T-cell (primary cell): ENCODE measurements around the gene PRKCD. TPM values are rescaled to one million over a fixed set of nuclear protein-coding genes. Genes with fewer than 3 reads are reported as not detected.
A peak's percentile ranks its signal among the peaks of the same experiment; 100 is the strongest.

Source experiments
- ATAC-seq, 4 experiments: fragments of 200-7000 bp in 3 of 4; fragments of 150-1000 bp in 1 of 4; cut with Tn5 transposase; replicated peaks in 1 of 4; 1 replicate in 3 of 4; 2 replicates in 1 of 4; pipeline ENCODE4 v1.10.0; 2021; ENCODE audit warnings: moderate library complexity in 3 of 4, mild to moderate bottlenecking in 2 of 4, moderate number of reproducible peaks in 1 of 4
- CTCF ChIA-PET, 2 donors: fragments of 300-600 bp; sonication (Branson Sonifier 250); formaldehyde crosslinking; loops; one replicate each; lab custom pipeline; 2022; ENCODE audit warnings: antibody characterized with exemption in 2 of 2; lab: Charles Lee
- POLR2A ChIA-PET, 2 donors: fragments of 300-600 bp; sonication (Branson Sonifier 250); formaldehyde crosslinking; loops; one replicate each; lab custom pipeline; 2022; ENCODE audit warnings: antibody characterized with exemption in 2 of 2; lab: Charles Lee
- DNase-seq, 35 experiments: peaks; one replicate each; pipeline versions ENCODE4 v3.0.0 to v3.0.0-alpha.2; 2013 to 2023
- H3K27ac ChIP-seq: one replicate; pipeline ENCODE4 v1.5.1; 2013; ENCODE audit warnings: low read length
- H3K27me3 ChIP-seq, 2 experiments: replicated peaks in 1 of 2; 1 replicate in 1 of 2; 2 replicates in 1 of 2; pipeline versions ENCODE4 v1.6.1 to v1.7.0; 2013; ENCODE audit warnings: low read length in 1 of 2, mixed read lengths in 1 of 2; ENCODE audit not compliant: control insufficient read depth in 2 of 2, insufficient read depth in 2 of 2; ENCODE audit errors: extremely low read depth in 1 of 2
- H3K36me3 ChIP-seq, 2 donors: 1 replicate in 1 of 2; 2 replicates in 1 of 2; pipeline versions ENCODE4 v1.6.1 to v1.7.0; 2013; ENCODE audit warnings: low read length in 1 of 2; ENCODE audit not compliant: control insufficient read depth in 2 of 2, insufficient read depth in 1 of 2; ENCODE audit errors: extremely low read depth in 1 of 2
- H3K4me1 ChIP-seq, 2 experiments: 1 replicate in 1 of 2; 2 replicates in 1 of 2; pipeline versions ENCODE4 v1.6.1 to v1.7.0; 2013; ENCODE audit warnings: low read length in 2 of 2, mixed read lengths in 1 of 2; ENCODE audit not compliant: insufficient read depth in 2 of 2, control insufficient read depth in 1 of 2; ENCODE audit errors: extremely low read depth in 1 of 2
- H3K4me3 ChIP-seq, 2 donors: 1 replicate in 1 of 2; 2 replicates in 1 of 2; pipeline versions ENCODE4 v1.5.1 to v1.7.0; 2013; ENCODE audit warnings: mild to moderate bottlenecking in 2 of 2, low read length in 1 of 2, moderate library complexity in 1 of 2; ENCODE audit not compliant: control insufficient read depth in 1 of 2; ENCODE audit errors: extremely low read depth in 1 of 2
- H3K9me3 ChIP-seq: 2 replicates; pipeline ENCODE4 v1.7.0; 2013
- H3K27ac Mint-ChIP-seq, 2 donors: one replicate each; pipeline ENCODE4 v1.8.0; 2020 to 2021; ENCODE audit warnings: mild to moderate bottlenecking in 2 of 2, mixed read lengths in 2 of 2
- H3K27me3 Mint-ChIP-seq, 2 donors: one replicate each; pipeline ENCODE4 v1.8.0; 2021 to 2022; ENCODE audit warnings: mixed read lengths in 2 of 2
- H3K36me3 Mint-ChIP-seq: one replicate; pipeline ENCODE4 v1.8.0; 2021; ENCODE audit warnings: mixed read lengths
- H3K4me1 Mint-ChIP-seq, 3 donors: one replicate each; pipeline ENCODE4 v1.8.0; 2020 to 2022; ENCODE audit warnings: mixed read lengths in 3 of 3, mild to moderate bottlenecking in 1 of 3
- H3K4me3 Mint-ChIP-seq, 3 donors: one replicate each; pipeline ENCODE4 v1.8.0; 2020 to 2022; ENCODE audit warnings: mild to moderate bottlenecking in 3 of 3, mixed read lengths in 3 of 3, moderate library complexity in 3 of 3
- H3K9me3 Mint-ChIP-seq, 3 donors: one replicate each; pipeline ENCODE4 v1.8.0; 2020 to 2022; ENCODE audit warnings: mixed read lengths in 3 of 3
- WGBS: methylation state at CpG from one replicate; pipeline ENCODE4 v1.1.5; 2013; ENCODE audit warnings: missing lambda C conversion rate; ENCODE audit not compliant: insufficient coverage; 5-methylcytosine and 5-hydroxymethylcytosine counted together
- total RNA-seq, 35 experiments: library from RNA in 6 of 35; stranded (reverse) in 6 of 35; fragments of 120-200 nt in 1 of 35; gene quantifications; one replicate each; pipeline versions ENCODE4 v1.2.1 to v1.2.4 and lab custom pipeline; 2013 to 2026

Gene PRKCD
- total RNA-seq, 5 donors from 2014 or later (not counting 1 experiment from before 2014, with no cell fraction given): 15.3 to 23.3 (median 19.2) TPM

DNA sequence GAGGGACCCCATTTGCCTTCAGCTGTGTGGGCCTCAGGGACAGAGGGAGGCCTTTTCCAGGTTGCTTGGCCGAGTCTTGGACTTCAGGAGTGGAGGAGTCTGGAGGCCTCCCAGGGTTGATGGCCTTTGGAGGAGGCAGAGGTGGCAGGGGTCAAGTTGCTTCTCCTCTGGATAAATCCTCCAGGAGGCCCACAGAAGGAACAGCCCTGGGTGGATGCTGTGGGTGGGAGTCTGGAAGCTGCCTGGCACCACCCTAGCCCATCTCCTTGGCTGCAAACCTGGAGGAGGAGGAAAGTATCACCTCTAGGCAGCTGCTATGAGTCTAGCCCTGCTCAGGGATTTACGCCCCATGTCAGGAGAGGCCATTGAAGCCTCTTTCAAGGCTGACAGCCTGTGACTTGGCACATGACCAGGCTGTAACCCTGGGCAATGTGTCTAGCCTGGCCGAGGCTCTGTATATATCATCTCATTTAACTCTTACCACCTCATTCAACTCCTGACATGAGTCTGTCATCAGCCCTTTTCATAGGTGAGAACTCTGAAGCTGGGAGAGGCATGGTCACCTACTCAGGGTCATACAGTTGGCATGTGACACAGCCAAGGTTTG, 2.9 kb upstream of the PRKCD start:
- Histone ChIP-seq H3K27me3 (peaks cover 0 to 54% of the 10 kb centered on the region in 2 experiments), H3K36me3 (no peaks in the 10 kb centered on the region), H3K27ac (no peak overlapping the region), H3K4me3 (no peak overlapping the region), H3K4me1 (peaks cover 11 to 31% of the 10 kb centered on the region in 2 experiments), H3K9me3 (no peaks in the 10 kb centered on the region)
- POLR2A ChIA-PET: interaction anchor here in 1 of 2 donors (1.1 kb wide), 1 partner anchor 37 kb away, joined by 3 read pairs; no protein-coding TSS in a partner anchor
- Mint-ChIP-seq H3K36me3 (no peaks in the 10 kb centered on the region), H3K4me1 (peaks cover 18 to 20% (median 18%) of the 10 kb centered on the region in 3 donors), H3K4me3 (no peak overlapping the region), H3K9me3 (no peaks in the 10 kb centered on the region), H3K27ac (no peak overlapping the region), H3K27me3 (peaks cover 19 to 38% of the 10 kb centered on the region in 2 donors)
- CTCF ChIA-PET: interaction anchor here in 1 of 2 donors (0.8 kb wide), 1 partner anchor 44 kb away, joined by 3 read pairs; no protein-coding TSS in a partner anchor
- DNase-seq (no peak), ATAC-seq (no peak)
- 100% methylated on average over 1 of the region's 3 CpGs for WGBS

GRCh38 chr3:53158765-53159155, 2.2 kb upstream of the PRKCD start:
- POLR2A ChIA-PET: interaction anchor here in 1 of 2 donors (1.1 kb wide), 1 partner anchor 36 kb away, joined by 3 read pairs; no protein-coding TSS in a partner anchor
- H3K27ac Mint-ChIP-seq: no peak overlapping the region

GRCh38 chr3:53159156-53160060, 1.6 kb upstream of the PRKCD start:
- Histone ChIP-seq H3K4me1 (peaks cover 11 to 38% of the 10 kb centered on the region in 2 experiments), H3K27ac (no peak overlapping the region), H3K9me3 (no peaks in the 10 kb centered on the region), H3K4me3 (no peak overlapping the region), H3K36me3 (no peaks in the 10 kb centered on the region), H3K27me3 (peaks cover 0 to 41% of the 10 kb centered on the region in 2 experiments)
- no peak for DNase-seq
- Mint-ChIP-seq H3K4me1 (peaks cover 22 to 27% (median 23%) of the 10 kb centered on the region in 3 donors), H3K27ac (peak overlapping the region in 1 of 2 donors; percentile 75), H3K27me3 (peaks cover 12 to 28% of the 10 kb centered on the region in 2 donors), H3K9me3 (no peaks in the 10 kb centered on the region), H3K4me3 (peak overlapping the region; percentile 80 to 84 (median 82)), H3K36me3 (no peaks in the 10 kb centered on the region)
- 94% methylated on average over 4 of the region's 9 CpGs for WGBS
- no peak for ATAC-seq
- CTCF ChIA-PET: no interaction called here
- POLR2A ChIA-PET: interaction anchor here in 1 of 2 donors (0.7 to 1.1 kb wide), 2 partner anchors 10 to 36 kb away, joined by 3 to 13 read pairs; no protein-coding TSS in a partner anchor

More at GRCh38 chr3:53158765-53159155, 2.2 kb upstream of the PRKCD start:
- H3K27me3 Mint-ChIP-seq: peaks cover 13 to 31% of the 10 kb centered on the region in 2 donors
- no peak overlapping the region for H3K27ac ChIP-seq
- H3K4me1 Mint-ChIP-seq: peaks cover 22 to 27% (median 23%) of the 10 kb centered on the region in 3 donors
- peaks cover 0 to 48% of the 10 kb centered on the region in 2 experiments for H3K27me3 ChIP-seq
- H3K4me3 ChIP-seq: no peak overlapping the region
- DNase-seq: no peak
- H3K4me3 Mint-ChIP-seq: no peak overlapping the region
- peaks cover 11 to 38% of the 10 kb centered on the region in 2 experiments for H3K4me1 ChIP-seq
- WGBS: no CpG with 5 or more reads among the region's 2 CpGs
- no peaks in the 10 kb centered on the region for H3K36me3 ChIP-seq
- no peak for ATAC-seq
- no peaks in the 10 kb centered on the region for H3K36me3 Mint-ChIP-seq
- CTCF ChIA-PET: interaction anchor here in 1 of 2 donors (0.8 kb wide), 1 partner anchor 44 kb away, joined by 3 read pairs; no protein-coding TSS in a partner anchor
- no peaks in the 10 kb centered on the region for H3K9me3 ChIP-seq
- no peaks in the 10 kb centered on the region for H3K9me3 Mint-ChIP-seq

- Histone ChIP-seq H3K27me3 (peaks cover 0 to 34% of the 10 kb centered on the region in 2 experiments), H3K9me3 (no peaks in the 10 kb centered on the region), H3K4me1 (peaks cover 11 to 38% of the 10 kb centered on the region in 2 experiments), H3K27ac (peak overlapping the region; percentile 29), H3K36me3 (peaks cover 0 to under 1% of the 10 kb centered on the region in 2 donors), H3K4me3 (peak overlapping the region; percentile 62 to 72)
- peaks cover 22 to 27% (median 23%) of the 10 kb centered on the region in 3 donors for H3K4me1 Mint-ChIP-seq
- ChIA-PET POLR2A (interaction anchor here in 1 of 2 donors (0.6 kb wide), 2 partner anchors 28 to 29 kb away, joined by 3 to 4 read pairs; no protein-coding TSS in a partner anchor), CTCF (interaction anchor here in 1 of 2 donors (1.0 to 1.2 kb wide), 4 partner anchors 26 to 46 kb away, joined by 3 to 5 read pairs (median 4); no protein-coding TSS in a partner anchor)
- peaks cover 10 to 25% of the 10 kb centered on the region in 2 donors for H3K27me3 Mint-ChIP-seq
- 49% methylated on average over 4 of the region's 4 CpGs for WGBS
- ATAC-seq (no peak), DNase-seq (no peak)
- H3K27ac Mint-ChIP-seq: peak overlapping the region; percentile 75 to 77
- H3K4me3 Mint-ChIP-seq: peak overlapping the region; percentile 80 to 84 (median 82)
- H3K9me3 Mint-ChIP-seq: no peaks in the 10 kb centered on the region
- H3K36me3 Mint-ChIP-seq: no peaks in the 10 kb centered on the region
Observed at GRCh38 chr3:53160061-53160659, 849 bp upstream of the PRKCD start.

DNA sequence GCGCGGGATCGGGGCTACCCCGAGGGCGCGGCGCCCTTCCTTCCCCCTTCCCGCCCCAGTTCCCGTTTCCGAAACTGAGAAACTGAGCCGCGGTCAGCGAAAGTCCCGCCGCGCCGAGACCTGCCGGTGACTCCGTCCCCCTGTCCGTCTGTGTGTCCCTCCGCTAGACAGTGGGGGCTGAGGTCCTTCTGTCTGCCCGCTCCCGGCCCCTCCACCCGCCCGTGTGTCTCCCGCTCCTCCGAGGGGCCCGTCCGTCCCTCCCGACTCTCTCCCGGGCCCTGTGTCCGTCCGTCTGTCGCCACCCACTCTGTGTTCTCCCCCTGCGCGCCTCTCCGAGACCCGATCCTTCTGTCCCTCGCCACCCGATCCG, 426 bp downstream of the PRKCD start:
- no peaks in the 10 kb centered on the region for H3K9me3 Mint-ChIP-seq
- H3K36me3 Mint-ChIP-seq: no peaks in the 10 kb centered on the region
- Histone ChIP-seq H3K27ac (peak overlapping the region; percentile 46), H3K9me3 (no peaks in the 10 kb centered on the region), H3K4me3 (peak overlapping the region; percentile 70 to 96), H3K36me3 (peaks cover 0 to 5% of the 10 kb centered on the region in 2 donors), H3K4me1 (peaks cover 11 to 36% of the 10 kb centered on the region in 2 experiments), H3K27me3 (peaks cover 0 to 21% of the 10 kb centered on the region in 2 experiments)
- peaks cover 22 to 30% (median 29%) of the 10 kb centered on the region in 3 donors for H3K4me1 Mint-ChIP-seq
- ATAC-seq: peak in 2 of 4 experiments; percentile 2 to 3
- ChIA-PET POLR2A (interaction anchor here in 1 of 2 donors (0.7 kb wide), 1 partner anchor 39 kb away, joined by 3 read pairs; no protein-coding TSS in a partner anchor), CTCF (interaction anchor here in 1 of 2 donors (0.6 to 1.2 kb wide), 3 partner anchors 30 to 36 kb away, joined by 3 to 4 read pairs (median 4); no protein-coding TSS in a partner anchor)
- H3K4me3 Mint-ChIP-seq: peak overlapping the region; percentile 81 to 87 (median 82)
- peaks cover 6 to 14% of the 10 kb centered on the region in 2 donors for H3K27me3 Mint-ChIP-seq
- peak in 4 of 35 experiments; percentile 6 to 28 (median 11) for DNase-seq
- 0% methylated on average over 26 of the region's 41 CpGs for WGBS
- H3K27ac Mint-ChIP-seq: peak overlapping the region; percentile 59 to 79
